WI38 (cell line): Measurements from ENCODE around the gene PGAP2.

Source experiments
- H3K4me3 ChIP-seq: 2 replicates; pipeline ENCODE4 v1.5.1; 2011; ENCODE audit warnings: low read depth, mild to moderate bottlenecking, control low read depth, low read length
- CTCF ChIP-seq: IDR thresholded peaks from 2 replicates; pipeline ENCODE4 v1.5.1; 2012; ENCODE audit warnings: low read depth, mild to moderate bottlenecking, control low read depth, low read length

Gene PGAP2

GRCh38 chr11:3840870-3841425 is 32.6 kb downstream of the PGAP2 start, which contains the start of gene RHOG:
TSS of gene RHOG (minus strand) at chr11:3840959. CDS start at chr11:3828138, 12,821 bp downstream.
- peak within 1 kb of the TSS; percentile 85 for H3K4me3 ChIP-seq
- TF ChIP-seq CTCF = no peak

- TF ChIP-seq CTCF = peak; percentile 79
- H3K4me3 ChIP-seq = peak overlapping the region; percentile 85
Measured at GRCh38 chr11:3841426-3842350, 33.3 kb downstream of the PGAP2 start.

- no peak overlapping the region for H3K4me3 ChIP-seq
- TF ChIP-seq CTCF = no peak
Measured at GRCh38 chr11:3843326-3843725, 35.0 kb downstream of the PGAP2 start.

- H3K4me3 ChIP-seq = no peak overlapping the region
- TF ChIP-seq CTCF = no peak
Measured at GRCh38 chr11:3845246-3845645, 36.9 kb downstream of the PGAP2 start.

GRCh38 chr11:3845670-3846069 is 37.3 kb downstream of the PGAP2 start:
- H3K4me3 ChIP-seq = no peak overlapping the region
- TF ChIP-seq CTCF = no peak

- H3K4me3 ChIP-seq = no peak overlapping the region
- TF ChIP-seq CTCF = peak; percentile 52
Measured at GRCh38 chr11:3849297-3849874, 41.0 kb downstream of the PGAP2 start.

- TF ChIP-seq CTCF = no peak
- no peak overlapping the region for H3K4me3 ChIP-seq
Measured at GRCh38 chr11:3853545-3853842, 45.1 kb downstream of the PGAP2 start.
